ENCODE results near the gene DCBLD2. TPM values are rescaled to one million over a fixed set of nuclear protein-coding genes. Genes with fewer than 3 reads are reported as not detected.

The DCBLD2 gene
- total and polyA plus RNA-seq, 3 experiments from 2014 or later = 0.47 to 1.6 (median 1.5) TPM

GRCh38 chr3:98817547-98818041, 83.9 kb downstream of the DCBLD2 start:
- CTCF ChIA-PET = interaction anchor here (0.9 to 2.6 kb wide), 3 partner anchors 10 to 795 kb away, joined by 3 to 7 read pairs (median 4); no protein-coding TSS in a partner anchor
- H3K36me3 Mint-ChIP-seq = peaks cover 0 to 2% (median 0%) of the 10 kb centered on the region in 3 donors

GRCh38 chr3:98814817-98815420, 86.6 kb downstream of the DCBLD2 start:
- H3K27ac ChIP-seq (ENCODE audit: low read depth, low read length) = no peak overlapping the region
- peak overlapping the region in 1 of 8 donors; percentile 24 for H3K27ac Mint-ChIP-seq
- H3K9me3 Mint-ChIP-seq = no peaks in the 10 kb centered on the region
- no peak overlapping the region for H3K4me3 ChIP-seq (ENCODE audit: low read length)
- H3K4me3 Mint-ChIP-seq = no peak overlapping the region
- POLR2A ChIA-PET = no interaction called here
- H3K4me1 Mint-ChIP-seq = no peaks in the 10 kb centered on the region
- H3K36me3 ChIP-seq (ENCODE audit: insufficient read depth, low read length) = no peaks in the 10 kb centered on the region
- no peaks in the 10 kb centered on the region for H3K9me3 ChIP-seq (ENCODE audit: low read length)
- CTCF ChIA-PET = interaction anchor here (1.2 to 1.4 kb wide), 4 partner anchors 13 to 775 kb away, joined by 3 to 5 read pairs (median 3); no protein-coding TSS in a partner anchor
- H3K36me3 Mint-ChIP-seq = peaks cover 0 to 2% (median 0%) of the 10 kb centered on the region in 3 donors
- no peaks in the 10 kb centered on the region for H3K27me3 ChIP-seq (ENCODE audit: insufficient read depth, low read length, poor library complexity, severe bottlenecking)
- H3K27me3 Mint-ChIP-seq = peaks cover 0 to 3% of the 10 kb centered on the region in 2 donors
- DNase-seq = no peak
- no peaks in the 10 kb centered on the region for H3K4me1 ChIP-seq (ENCODE audit: insufficient read depth, low read length)

More at GRCh38 chr3:98817547-98818041, 83.9 kb downstream of the DCBLD2 start:
- Mint-ChIP-seq H3K9me3 (no peaks in the 10 kb centered on the region), H3K27ac (no peak overlapping the region), H3K4me3 (no peak overlapping the region), H3K27me3 (peaks cover 0 to 7% of the 10 kb centered on the region in 2 donors), H3K4me1 (no peaks in the 10 kb centered on the region)
- H3K27me3 ChIP-seq (ENCODE audit: insufficient read depth, low read length, poor library complexity, severe bottlenecking) = no peaks in the 10 kb centered on the region
- no peaks in the 10 kb centered on the region for H3K36me3 ChIP-seq (ENCODE audit: insufficient read depth, low read length)
- peak in 2 of 5 donors; percentile 6 to 28 for DNase-seq
- no peak overlapping the region for H3K4me3 ChIP-seq (ENCODE audit: low read length)
- H3K9me3 ChIP-seq (ENCODE audit: low read length) = no peaks in the 10 kb centered on the region
- H3K27ac ChIP-seq (ENCODE audit: low read depth, low read length) = no peak overlapping the region
- no peaks in the 10 kb centered on the region for H3K4me1 ChIP-seq (ENCODE audit: insufficient read depth, low read length)
- POLR2A ChIA-PET = no interaction called here

- no peaks in the 10 kb centered on the region for H3K27me3 ChIP-seq (ENCODE audit: insufficient read depth, low read length, poor library complexity, severe bottlenecking)
- H3K27ac ChIP-seq (ENCODE audit: low read depth, low read length) = no peak overlapping the region
- Mint-ChIP-seq H3K4me1 (no peaks in the 10 kb centered on the region), H3K27ac (no peak overlapping the region), H3K4me3 (no peak overlapping the region), H3K36me3 (peaks cover 0 to 2% (median 0%) of the 10 kb centered on the region in 3 donors), H3K27me3 (peaks cover 0 to 4% of the 10 kb centered on the region in 2 donors), H3K9me3 (no peaks in the 10 kb centered on the region)
- no peaks in the 10 kb centered on the region for H3K4me1 ChIP-seq (ENCODE audit: insufficient read depth, low read length)
- no peaks in the 10 kb centered on the region for H3K36me3 ChIP-seq (ENCODE audit: insufficient read depth, low read length)
- H3K4me3 ChIP-seq (ENCODE audit: low read length) = no peak overlapping the region
- no peaks in the 10 kb centered on the region for H3K9me3 ChIP-seq (ENCODE audit: low read length)
- CTCF ChIA-PET = interaction anchor here (0.8 to 1.6 kb wide), 4 partner anchors 211 to 774 kb away, joined by 3 to 5 read pairs (median 4); no protein-coding TSS in a partner anchor
- DNase-seq = peak in 1 of 5 donors; percentile 11
- POLR2A ChIA-PET = no interaction called here
These were observed 88.6 kb downstream of the DCBLD2 start for GRCh38 chr3:98812851-98813374.

GRCh38 chr3:98811048-98811447, 90.4 kb downstream of the DCBLD2 start:
- no peak overlapping the region for H3K4me3 Mint-ChIP-seq
- Histone ChIP-seq H3K4me3 (ENCODE audit: low read length) (no peak overlapping the region), H3K27ac (ENCODE audit: low read depth, low read length) (no peak overlapping the region), H3K27me3 (ENCODE audit: insufficient read depth, low read length, poor library complexity, severe bottlenecking) (no peaks in the 10 kb centered on the region), H3K36me3 (ENCODE audit: insufficient read depth, low read length) (no peaks in the 10 kb centered on the region), H3K4me1 (ENCODE audit: insufficient read depth, low read length) (no peaks in the 10 kb centered on the region), H3K9me3 (ENCODE audit: low read length) (no peaks in the 10 kb centered on the region)
- peaks cover 5 to 6% of the 10 kb centered on the region in 2 donors for H3K27me3 Mint-ChIP-seq
- no peaks in the 10 kb centered on the region for H3K36me3 Mint-ChIP-seq
- no peak for DNase-seq
- ChIA-PET CTCF (no interaction called here), POLR2A (no interaction called here)
- no peak overlapping the region for H3K27ac Mint-ChIP-seq
- H3K9me3 Mint-ChIP-seq = no peaks in the 10 kb centered on the region
- H3K4me1 Mint-ChIP-seq = no peaks in the 10 kb centered on the region

- Histone ChIP-seq H3K4me3 (ENCODE audit: low read length) (no peak overlapping the region), H3K4me1 (ENCODE audit: insufficient read depth, low read length) (no peaks in the 10 kb centered on the region), H3K27me3 (ENCODE audit: insufficient read depth, low read length, poor library complexity, severe bottlenecking) (no peaks in the 10 kb centered on the region), H3K9me3 (ENCODE audit: low read length) (no peaks in the 10 kb centered on the region), H3K36me3 (ENCODE audit: insufficient read depth, low read length) (no peaks in the 10 kb centered on the region), H3K27ac (ENCODE audit: low read depth, low read length) (no peak overlapping the region)
- H3K4me3 Mint-ChIP-seq = no peak overlapping the region
- H3K4me1 Mint-ChIP-seq = no peaks in the 10 kb centered on the region
- DNase-seq = no peak
- H3K27me3 Mint-ChIP-seq = peaks cover 5 to 11% of the 10 kb centered on the region in 2 donors
- H3K9me3 Mint-ChIP-seq = no peaks in the 10 kb centered on the region
- no peak overlapping the region for H3K27ac Mint-ChIP-seq
- ChIA-PET POLR2A (no interaction called here), CTCF (no interaction called here)
- no peaks in the 10 kb centered on the region for H3K36me3 Mint-ChIP-seq
These were observed 91.9 kb downstream of the DCBLD2 start for GRCh38 chr3:98809557-98809956.

GRCh38 chr3:98808071-98808470, 93.4 kb downstream of the DCBLD2 start:
- Histone ChIP-seq H3K4me3 (ENCODE audit: low read length) (no peak overlapping the region), H3K4me1 (ENCODE audit: insufficient read depth, low read length) (no peaks in the 10 kb centered on the region), H3K9me3 (ENCODE audit: low read length) (no peaks in the 10 kb centered on the region), H3K27ac (ENCODE audit: low read depth, low read length) (no peak overlapping the region), H3K27me3 (ENCODE audit: insufficient read depth, low read length, poor library complexity, severe bottlenecking) (no peaks in the 10 kb centered on the region), H3K36me3 (ENCODE audit: insufficient read depth, low read length) (no peaks in the 10 kb centered on the region)
- no peak overlapping the region for H3K27ac Mint-ChIP-seq
- H3K27me3 Mint-ChIP-seq = peaks cover 5 to 8% of the 10 kb centered on the region in 2 donors
- H3K4me1 Mint-ChIP-seq = no peaks in the 10 kb centered on the region
- H3K4me3 Mint-ChIP-seq = no peak overlapping the region
- H3K9me3 Mint-ChIP-seq = no peaks in the 10 kb centered on the region
- ChIA-PET POLR2A (no interaction called here), CTCF (no interaction called here)
- no peaks in the 10 kb centered on the region for H3K36me3 Mint-ChIP-seq
- no peak for DNase-seq

GRCh38 chr3:98807561-98807960, 93.9 kb downstream of the DCBLD2 start:
- no peaks in the 10 kb centered on the region for H3K9me3 ChIP-seq (ENCODE audit: low read length)
- no peaks in the 10 kb centered on the region for H3K36me3 Mint-ChIP-seq
- H3K4me1 ChIP-seq (ENCODE audit: insufficient read depth, low read length) = no peaks in the 10 kb centered on the region
- POLR2A ChIA-PET = no interaction called here
- no peak for DNase-seq
- H3K27me3 Mint-ChIP-seq = peaks cover 5 to 8% of the 10 kb centered on the region in 2 donors
- no peak overlapping the region for H3K27ac ChIP-seq (ENCODE audit: low read depth, low read length)
- no peak overlapping the region for H3K4me3 ChIP-seq (ENCODE audit: low read length)
- no peaks in the 10 kb centered on the region for H3K27me3 ChIP-seq (ENCODE audit: insufficient read depth, low read length, poor library complexity, severe bottlenecking)
- no peaks in the 10 kb centered on the region for H3K4me1 Mint-ChIP-seq
- H3K9me3 Mint-ChIP-seq = no peaks in the 10 kb centered on the region
- no peaks in the 10 kb centered on the region for H3K36me3 ChIP-seq (ENCODE audit: insufficient read depth, low read length)
- no peak overlapping the region for H3K27ac Mint-ChIP-seq
- CTCF ChIA-PET = no interaction called here
- H3K4me3 Mint-ChIP-seq = no peak overlapping the region

- H3K4me3 ChIP-seq (ENCODE audit: low read length) = no peak overlapping the region
- H3K9me3 ChIP-seq (ENCODE audit: low read length) = no peaks in the 10 kb centered on the region
- ChIA-PET CTCF (no interaction called here), POLR2A (no interaction called here)
- H3K4me1 Mint-ChIP-seq = no peaks in the 10 kb centered on the region
- H3K36me3 Mint-ChIP-seq = no peaks in the 10 kb centered on the region
- H3K27ac ChIP-seq (ENCODE audit: low read depth, low read length) = no peak overlapping the region
- H3K27me3 Mint-ChIP-seq = peaks cover 5 to 8% of the 10 kb centered on the region in 2 donors
- DNase-seq = no peak
- H3K36me3 ChIP-seq (ENCODE audit: insufficient read depth, low read length) = no peaks in the 10 kb centered on the region
- H3K9me3 Mint-ChIP-seq = no peaks in the 10 kb centered on the region
- no peaks in the 10 kb centered on the region for H3K27me3 ChIP-seq (ENCODE audit: insufficient read depth, low read length, poor library complexity, severe bottlenecking)
- H3K27ac Mint-ChIP-seq = no peak overlapping the region
- H3K4me3 Mint-ChIP-seq = no peak overlapping the region
- H3K4me1 ChIP-seq (ENCODE audit: insufficient read depth, low read length) = no peaks in the 10 kb centered on the region
These were observed 94.5 kb downstream of the DCBLD2 start for GRCh38 chr3:98807011-98807410.

Data from CD8-positive, alpha-beta memory T cell (primary cell).